22Rv1 (cell line): ENCODE measurements around the gene DUSP9.
"Not testable (repeated sequence)": the region's sequence is repeated elsewhere in the genome, so short reads cannot be mapped to it uniquely, and the experiment has no call there.

Experiments
- CTCF ChIP-seq: fragments of 450-650 bp; IDR thresholded peaks from 2 replicates; pipeline ENCODE4 v1.5.1; 2017; ENCODE audit warnings: mild to moderate bottlenecking
- ZFX ChIP-seq: fragments of 450-650 bp; IDR thresholded peaks from 2 replicates; pipeline ENCODE4 v1.6.1; 2017; ENCODE audit warnings: antibody characterized with exemption, borderline replicate concordance

GRCh38 chrX:153694256-153694655 lies 47.3 kb downstream of the DUSP9 start:
- not testable (repeated sequence) for TF ChIP-seq CTCF, ZFX
